Activated CD4-positive, alpha-beta T cell treated with anti-CD3 and anti-CD28 coated beads, Interleukin-2, Interleukin-6, amounts not matched to agents 100 ng/mL and 50 ng/mL, durations not matched to agents 16 hours and 8 hours (primary cell): ENCODE measurements around the gene DUSP8.

Experiments used
- DNase-seq: peaks from one replicate; pipeline ENCODE4 v3.0.0-alpha.2; 2020

DUSP8 gene

GRCh38 chr11:1549338-1550330, 22.4 kb downstream of the DUSP8 start:
- no peak for DNase-seq

DNA sequence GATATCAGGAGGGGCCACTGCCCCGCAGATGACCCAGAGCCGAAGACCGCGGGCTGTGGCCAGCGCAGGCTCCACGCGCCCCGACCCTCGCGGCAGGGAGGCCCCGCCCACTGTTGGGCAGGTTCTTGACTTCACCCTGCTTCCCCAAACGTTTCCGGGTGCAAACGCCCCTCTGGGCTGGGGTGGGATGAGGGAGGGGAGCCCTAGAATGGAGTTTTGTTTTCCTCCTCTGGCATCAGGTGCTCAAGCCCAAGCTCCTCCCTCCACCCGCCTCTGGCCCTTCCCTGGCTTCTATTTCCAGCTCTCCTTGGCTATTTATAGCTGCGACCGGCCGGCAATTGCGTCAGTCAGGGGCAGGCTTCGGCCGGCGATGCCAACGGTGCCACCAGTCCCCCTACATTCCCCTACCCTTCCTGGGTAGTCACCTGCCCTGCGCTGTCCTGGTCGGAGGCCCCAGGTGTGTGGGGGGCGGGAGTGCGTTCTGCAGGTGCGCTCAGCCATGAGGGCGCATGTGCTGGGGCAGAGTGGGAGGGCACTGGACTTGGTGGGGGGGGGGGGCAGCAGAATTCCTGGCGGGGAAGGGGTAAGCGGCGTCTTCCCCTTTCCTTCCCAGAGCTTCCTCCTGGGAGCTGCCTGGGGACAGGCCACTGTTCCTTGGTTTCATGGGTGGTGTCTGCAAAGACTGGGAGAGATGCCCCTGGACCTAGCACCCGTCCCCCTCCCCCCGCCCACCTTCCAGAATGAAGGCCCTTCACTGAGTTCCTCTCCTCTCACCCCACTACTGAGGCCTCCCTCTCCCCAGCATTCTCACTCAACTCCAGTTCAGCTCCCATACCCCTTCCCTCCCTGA, 23.6 kb downstream of the DUSP8 start:
- no peak for DNase-seq

GRCh38 chr11:1547467-1548098, 24.5 kb downstream of the DUSP8 start:
- DNase-seq: no peak

GRCh38 chr11:1546536-1547466, 25.3 kb downstream of the DUSP8 start:
- peak; percentile 44 for DNase-seq

DNA sequence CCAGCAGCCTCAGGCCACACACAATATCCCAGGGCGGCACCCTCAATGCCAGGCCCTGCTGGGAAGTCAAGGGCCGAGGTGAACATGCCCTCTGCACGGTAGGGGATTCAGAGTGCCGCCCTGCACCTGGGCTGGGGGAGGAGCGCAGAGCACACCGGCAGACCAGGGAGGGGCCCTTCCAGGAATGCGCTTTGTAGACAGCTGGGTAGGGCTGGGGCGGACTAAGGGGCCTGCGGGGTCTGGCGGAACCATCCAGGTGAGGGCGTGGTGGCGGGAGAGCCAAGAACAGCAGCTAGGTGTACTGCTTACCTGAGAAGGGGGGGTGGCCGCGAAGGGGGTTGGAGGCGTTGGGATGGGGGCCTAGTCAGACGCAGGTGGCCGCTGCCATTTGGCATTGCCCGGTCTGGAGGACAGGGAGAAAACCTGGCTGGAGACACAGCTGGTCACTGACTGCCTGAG, 26.0 kb downstream of the DUSP8 start:
- DNase-seq: no peak

DNA sequence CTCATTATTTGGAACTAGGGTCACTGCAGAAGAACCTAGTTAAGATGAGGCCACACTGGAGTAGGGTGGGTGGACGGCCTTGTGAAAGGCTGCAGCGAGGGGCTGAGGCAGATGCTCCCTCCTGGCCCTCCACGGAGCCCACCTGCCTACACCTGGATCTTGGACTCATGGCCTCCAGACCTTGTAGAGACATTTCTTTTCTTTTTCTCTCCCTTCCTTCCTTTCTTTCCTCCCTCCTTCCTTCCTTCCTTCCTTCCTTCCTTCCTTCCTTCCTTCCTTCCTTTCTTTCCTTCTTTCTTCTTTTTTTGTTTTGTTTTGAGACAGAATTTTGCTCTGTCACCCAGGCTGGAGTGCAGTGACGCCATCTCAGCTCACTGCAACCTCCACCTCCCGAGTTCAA, 26.6 kb downstream of the DUSP8 start:
- DNase-seq: no peak

DNA sequence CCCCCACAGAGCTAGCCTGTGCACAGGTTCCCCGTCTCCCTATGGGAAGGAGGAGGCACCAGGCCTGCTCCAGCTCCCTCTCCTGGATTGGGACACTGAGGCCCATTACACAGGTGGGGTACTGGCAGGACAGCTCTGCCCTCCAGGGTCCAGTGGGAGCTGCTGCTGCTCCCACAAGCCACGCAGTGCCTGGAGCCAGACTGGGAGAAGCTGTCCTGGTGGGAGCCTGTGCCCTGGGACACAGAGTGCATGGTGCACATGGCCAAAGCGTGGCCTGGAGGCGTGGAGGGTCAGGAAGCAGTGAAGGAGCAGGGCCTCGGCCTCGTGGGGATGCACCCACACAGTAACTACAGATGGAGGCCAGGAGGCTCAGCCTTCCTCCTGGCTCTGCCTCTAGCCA, 27.5 kb downstream of the DUSP8 start:
- DNase-seq: no peak

DNA sequence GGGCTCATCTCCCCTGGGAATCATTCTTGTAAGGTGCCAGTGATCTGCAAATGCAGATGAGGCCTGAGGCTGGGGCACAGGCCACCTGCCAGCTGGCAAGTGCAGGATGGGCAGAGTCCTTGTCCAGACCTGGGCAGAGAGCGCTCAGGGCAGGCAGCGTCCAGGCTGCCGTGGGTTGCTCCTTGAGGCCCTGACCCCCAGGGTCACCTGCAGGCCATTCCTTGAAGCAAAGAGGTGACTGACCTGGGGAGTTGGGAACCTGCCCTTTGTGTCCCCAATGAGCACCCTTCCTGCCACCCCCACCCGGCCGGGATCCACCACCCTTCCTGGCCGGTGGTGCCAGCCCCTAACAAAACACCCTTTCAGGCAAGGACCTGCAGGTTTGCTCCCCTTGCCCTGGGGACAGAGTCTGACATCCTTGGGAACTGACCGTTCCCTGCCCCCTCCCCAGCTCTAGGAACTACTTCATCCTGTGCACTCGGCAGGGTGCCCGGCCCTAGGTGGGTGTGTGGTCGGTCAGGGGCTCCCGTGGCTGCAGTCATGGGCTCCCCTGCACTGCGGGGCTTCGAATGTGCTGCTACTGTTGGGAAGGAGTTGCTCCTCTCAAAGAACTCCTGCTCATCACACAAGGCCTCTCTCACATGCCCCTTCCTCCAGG, 28.3 kb downstream of the DUSP8 start:
- no peak for DNase-seq

GRCh38 chr11:1542267-1542666, 29.8 kb downstream of the DUSP8 start:
- DNase-seq: no peak

- no peak for DNase-seq
Measured at GRCh38 chr11:1541474-1542204, 30.4 kb downstream of the DUSP8 start.

DNA sequence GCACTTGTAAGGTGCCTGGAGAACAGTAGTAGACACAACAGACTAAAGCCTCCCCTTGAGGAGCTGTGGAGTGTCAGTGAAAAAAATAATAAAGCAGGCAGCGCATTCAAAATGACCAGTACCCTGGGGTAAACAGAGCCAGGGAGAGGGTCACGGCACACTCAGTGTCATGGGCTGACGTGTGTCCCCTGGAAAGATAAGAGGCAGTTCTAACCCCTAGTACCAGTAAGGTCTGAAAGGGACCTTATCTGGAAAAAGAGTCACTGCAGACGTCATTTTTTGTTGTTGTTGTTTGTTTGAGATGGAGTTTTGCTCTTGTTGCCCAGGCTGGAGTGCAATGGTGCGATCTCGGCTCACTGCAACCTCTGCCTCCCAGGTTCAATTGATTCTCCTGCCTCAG, 32.0 kb downstream of the DUSP8 start:
- DNase-seq: no peak

DNA sequence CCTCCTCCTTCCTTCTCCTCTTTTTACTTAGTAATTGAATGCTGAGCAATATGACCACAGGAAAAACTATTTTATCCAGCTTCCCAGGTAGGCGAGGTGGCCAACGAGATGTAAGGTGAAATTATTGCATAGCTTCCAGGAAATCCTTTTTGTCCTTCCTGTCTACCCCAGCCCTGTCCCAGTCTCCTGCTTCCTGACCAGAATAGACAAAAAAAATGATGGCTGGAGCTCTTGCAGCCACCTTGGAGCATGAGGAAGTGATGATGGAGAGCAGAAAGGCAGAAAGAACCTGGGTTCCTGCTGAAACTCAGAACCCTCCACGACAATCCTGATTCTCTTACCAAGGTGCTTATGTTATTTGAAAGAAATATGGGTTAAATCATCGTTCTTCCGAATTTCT, 33.9 kb downstream of the DUSP8 start:
- no peak for DNase-seq

DNA sequence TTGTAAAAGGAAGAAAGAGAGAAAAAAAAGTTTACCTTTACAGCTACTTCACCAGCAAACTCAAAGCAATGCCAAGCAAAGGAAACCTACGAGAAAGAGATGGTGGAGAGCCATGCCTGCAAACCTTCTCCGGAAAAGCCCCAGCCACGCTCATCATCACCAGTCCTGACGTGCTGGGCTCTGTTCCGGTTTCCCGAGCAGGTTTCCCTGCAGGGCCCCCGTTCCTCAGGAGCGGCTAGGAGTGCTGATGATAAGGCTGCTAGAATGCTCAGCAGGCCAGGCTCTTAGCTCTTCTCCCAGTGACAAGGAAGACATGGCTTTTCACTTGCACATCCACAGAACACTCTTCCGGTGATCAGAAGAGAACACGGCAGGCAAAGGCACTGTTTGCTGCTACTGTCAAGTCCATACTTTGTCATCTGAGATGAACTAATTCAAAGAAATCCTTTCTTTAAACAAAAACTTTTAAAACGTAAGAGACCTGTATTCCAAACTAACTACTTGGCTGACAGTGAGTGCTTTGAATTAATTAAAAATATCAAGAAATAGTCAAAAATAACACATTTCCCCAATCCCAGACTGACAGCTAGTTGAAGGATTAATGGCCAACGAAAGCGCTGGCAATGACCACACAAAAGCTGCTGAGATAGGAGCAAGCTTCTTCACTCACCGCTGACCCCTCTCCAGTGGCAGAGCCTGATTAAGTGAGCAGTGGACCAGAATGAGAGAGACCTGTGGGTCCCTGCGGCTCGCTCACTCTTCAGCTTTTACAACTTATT, 35.8 kb downstream of the DUSP8 start:
- no peak for DNase-seq

DNA sequence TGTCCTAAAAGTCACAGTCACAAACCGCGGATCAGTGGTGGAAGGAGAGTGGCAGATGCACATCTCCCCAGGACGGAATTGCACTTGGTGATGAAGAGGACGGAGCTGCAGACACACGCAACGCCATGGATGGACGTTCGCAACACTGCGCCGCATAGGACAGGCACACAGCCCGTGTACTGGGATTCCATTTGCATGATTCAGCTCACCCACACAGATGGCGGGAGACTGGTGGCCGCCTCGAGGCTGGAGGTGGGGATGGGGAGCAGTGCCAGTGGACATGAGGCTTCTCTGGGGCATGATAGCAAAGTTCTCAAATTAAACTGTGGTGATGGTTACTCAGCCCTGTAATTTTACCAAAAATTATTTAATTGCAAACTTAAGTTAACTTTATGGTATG, 37.4 kb downstream of the DUSP8 start:
- no peak for DNase-seq

DNA sequence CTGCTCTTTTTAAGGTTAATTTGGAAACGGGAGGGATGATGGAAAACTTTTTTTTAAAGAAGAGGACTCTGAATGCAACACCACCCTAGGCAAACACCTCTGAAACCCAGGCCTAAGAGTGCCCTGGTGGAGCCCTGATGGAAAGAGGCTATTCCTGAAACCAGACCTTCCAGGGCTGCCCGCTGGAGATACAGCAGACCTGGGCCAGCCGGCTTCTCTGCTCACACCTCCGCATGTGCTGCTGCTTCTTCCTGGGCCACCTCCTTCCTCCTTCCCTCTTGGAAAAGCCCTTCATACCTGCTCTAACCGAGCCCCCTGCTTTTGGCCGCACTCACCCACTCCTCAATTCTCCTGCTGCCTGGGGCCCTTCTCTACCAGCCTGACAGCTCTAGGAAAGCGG, 37.9 kb downstream of the DUSP8 start:
- no peak for DNase-seq

DNA sequence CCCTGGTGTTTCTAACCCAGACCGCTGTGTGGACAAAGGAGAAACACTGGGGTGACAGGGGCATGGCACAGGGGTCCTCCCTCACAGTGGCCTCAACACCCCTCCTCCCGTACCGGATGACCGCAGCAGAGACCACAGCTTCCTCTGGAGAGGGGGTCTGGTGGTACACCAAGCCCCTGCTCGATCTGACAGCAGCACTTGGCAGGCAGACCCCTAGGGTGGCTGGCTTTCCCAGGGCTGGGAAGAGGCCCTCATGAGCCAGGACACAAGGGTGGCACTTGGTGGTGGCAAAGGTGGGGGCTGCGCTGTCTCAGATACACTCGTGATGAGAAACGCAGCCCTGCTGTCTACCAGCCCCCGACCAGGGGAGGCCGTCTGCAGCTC, 38.7 kb downstream of the DUSP8 start:
- DNase-seq: no peak

GRCh38 chr11:1532606-1533341, 39.3 kb downstream of the DUSP8 start:
- DNase-seq: no peak

DNA sequence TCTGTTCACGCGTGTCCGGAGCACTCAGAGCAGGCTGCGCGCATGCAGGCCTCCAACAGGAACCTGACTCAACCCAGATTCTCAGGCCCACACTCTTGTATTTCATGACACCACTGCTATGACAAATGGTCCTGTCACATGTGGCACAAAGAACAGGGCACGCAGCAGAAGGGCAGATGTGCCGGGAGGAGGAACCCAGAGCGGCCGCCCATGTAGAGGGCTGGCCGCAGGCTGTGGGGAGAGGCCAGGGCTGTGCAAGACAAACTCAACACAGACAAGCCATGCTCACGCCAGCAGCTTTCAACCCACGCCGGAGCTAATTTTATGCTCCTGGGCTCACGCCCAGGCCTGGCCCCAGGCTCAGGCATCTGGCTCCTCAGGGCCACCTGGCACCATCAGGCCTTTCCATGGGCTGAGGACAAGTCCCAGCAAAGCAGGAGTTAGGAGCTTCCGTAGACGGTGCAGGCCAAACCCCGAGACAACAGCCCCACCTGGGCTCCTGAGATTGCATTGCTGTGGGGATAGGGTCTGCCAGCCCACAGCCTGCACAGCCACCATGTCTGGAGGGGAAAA, 40.0 kb downstream of the DUSP8 start:
- no peak for DNase-seq

- DNase-seq: no peak
Measured at GRCh38 chr11:1531449-1532013, 40.5 kb downstream of the DUSP8 start.
